ENCODE data around the gene SPDYE16.
"Not testable (repeated sequence)": the region's sequence is repeated elsewhere in the genome, so short reads cannot be mapped to it uniquely, and the experiment has no call there.

GRCh38 chr7:76499924-76500241, 43.2 kb downstream of the SPDYE16 start:
- not testable (repeated sequence) for TF ChIP-seq CSDC2 (CRISPR knock-in tag; IDR thresholded peaks at IDR 0.05); RARB (CRISPR knock-in tag; IDR thresholded peaks at IDR 0.05); ISL1 (CRISPR knock-in tag; IDR thresholded peaks at IDR 0.05); CREB5 (CRISPR knock-in tag; IDR thresholded peaks at IDR 0.05; ENCODE audit: low read depth); PATZ1 (CRISPR knock-in tag; IDR thresholded peaks at IDR 0.05; ENCODE audit: borderline replicate concordance); TOX (CRISPR knock-in tag; IDR thresholded peaks at IDR 0.05; ENCODE audit: borderline replicate concordance); ZNF8 (CRISPR knock-in tag; IDR thresholded peaks at IDR 0.05); ZFP3 (CRISPR knock-in tag; IDR thresholded peaks at IDR 0.05); ZC3H10 (CRISPR knock-in tag; IDR thresholded peaks at IDR 0.05); PPARA (CRISPR knock-in tag; IDR thresholded peaks at IDR 0.05; ENCODE audit: borderline replicate concordance); ZFP30 (CRISPR knock-in tag; IDR thresholded peaks at IDR 0.05); BACH2 (CRISPR knock-in tag; IDR thresholded peaks at IDR 0.05; ENCODE audit: borderline replicate concordance)

Measured in SK-N-SH treated with all-trans-retinoic acid at 6 μM for 48 hours (cell line).